K562 (cell line): Measurements from ENCODE around the gene DZIP1. TPM values are rescaled to one million over a fixed set of nuclear protein-coding genes. Genes with fewer than 3 reads are reported as not detected.

Source experiments
- ATAC-seq: fragments of 200-7000 bp; cut with Tn5 transposase; 3 replicates; pipeline ENCODE4 v1.9.1; 2020; ENCODE audit warnings: moderate library complexity
- BruUV-seq: library from RNA; stranded (reverse); fragments of 400-500 nt; replicated peaks from 2 replicates; lab custom pipeline; 2021; lab: Mats Ljungman, UMichigan
- CTCF ChIA-PET: fragments of 300-600 bp; formaldehyde crosslinking; extraction: SDS; loops from one replicate; lab custom pipeline; 2021; ENCODE audit warnings: low intra/inter-chr PET ratio; lab: Yijun Ruan, JAX
- POLR2A ChIA-PET: fragments of 300-600, 350-650 bp; sonication (Branson Sonifier 250); formaldehyde crosslinking; extraction: SDS; loops from one replicate; lab custom pipeline; 2021; ENCODE audit warnings: antibody characterized with exemption, inconsistent platforms; lab: Yijun Ruan, JAX
- DNase-seq, 4 experiments: peaks; one replicate each; pipeline versions ENCODE4 v3.0.0 to v3.0.0-alpha.2; 2011 to 2018; ENCODE audit warnings: low spot score in 3 of 4, mixed read lengths in 3 of 4; ENCODE audit errors: extremely low read depth in 1 of 4
- FAIRE-seq: peaks from 2 replicates; lab custom pipeline; 2011; peaks lifted over from hg19 to GRCh38; lab: Jason Lieb, UNC
- H2AFZ ChIP-seq: 2 replicates; pipeline ENCODE4 v1.6.0; 2011; ENCODE audit warnings: low read depth, low read length, control low read depth, inconsistent platforms
- H3K27ac ChIP-seq: fragments of 200-600 bp; 3 replicates; pipeline ENCODE4 v1.8.0; 2011; ENCODE audit warnings: low read depth, mild to moderate bottlenecking, control low read depth, inconsistent platforms, low read length, moderate library complexity, mixed read lengths; ENCODE audit errors: extremely low read depth
- H3K27me3 ChIP-seq, 2 experiments: fragments of 300-600 bp in 1 of 2; 2 replicates in 1 of 2; 3 replicates in 1 of 2; pipeline versions ENCODE4 v1.6.0 to v1.8.0; 2011; ENCODE audit warnings: inconsistent platforms in 2 of 2, low read length in 2 of 2, mild to moderate bottlenecking in 1 of 2, mixed read lengths in 1 of 2, moderate library complexity in 1 of 2; ENCODE audit not compliant: control insufficient read depth in 2 of 2, insufficient read depth in 2 of 2
- H3K36me3 ChIP-seq: fragments of 300-600 bp; 3 replicates; pipeline ENCODE4 v1.8.0; 2011; ENCODE audit warnings: mild to moderate bottlenecking, low read length, inconsistent platforms; ENCODE audit not compliant: control insufficient read depth, insufficient read depth
- H3K4me1 ChIP-seq, 2 experiments: fragments of 200-600 bp in 1 of 2; replicated peaks in 1 of 2; 2 replicates in 1 of 2; 3 replicates in 1 of 2; pipeline versions ENCODE4 v1.5.1 to v1.8.0; 2011; ENCODE audit warnings: inconsistent platforms in 2 of 2, low read length in 2 of 2, mild to moderate bottlenecking in 1 of 2, mixed read lengths in 1 of 2, moderate library complexity in 1 of 2; ENCODE audit not compliant: control insufficient read depth in 2 of 2, insufficient read depth in 2 of 2
- H3K4me2 ChIP-seq: 2 replicates; pipeline ENCODE4 v1.6.1; 2011; ENCODE audit warnings: low read length, control low read depth, inconsistent platforms, mixed read lengths; ENCODE audit not compliant: insufficient read depth
- H3K4me3 ChIP-seq: fragments of 200-600 bp; sonication (generic), shearing (Covaris generic); 2 replicates; pipeline ENCODE4 v1.5.1; 2016; ENCODE audit warnings: control low read depth, inconsistent platforms
- H3K79me2 ChIP-seq: fragments of 200-600 bp; 3 replicates; pipeline ENCODE4 v1.8.0; 2011; ENCODE audit warnings: low read length, inconsistent platforms; ENCODE audit not compliant: control insufficient read depth, insufficient read depth
- H3K9ac ChIP-seq, 2 experiments: 2 replicates each; pipeline versions ENCODE4 v1.6.0 to v1.6.1; 2011; ENCODE audit warnings: low read depth in 2 of 2, low read length in 2 of 2, control low read depth in 1 of 2, inconsistent platforms in 1 of 2, mild to moderate bottlenecking in 1 of 2, mixed read lengths in 1 of 2; ENCODE audit not compliant: insufficient read depth in 1 of 2
- H3K9me1 ChIP-seq: one replicate; pipeline ENCODE4 v1.6.0; 2011; ENCODE audit warnings: inconsistent platforms, mild to moderate bottlenecking, low read length, moderate library complexity; ENCODE audit not compliant: control insufficient read depth, insufficient read depth
- H3K9me3 ChIP-seq: replicated peaks from 2 replicates; pipeline ENCODE4 v1.5.1; 2011; ENCODE audit warnings: low read depth, low read length, inconsistent platforms; ENCODE audit not compliant: control insufficient read depth, insufficient read depth
- H4K20me1 ChIP-seq: replicated peaks from 2 replicates; pipeline ENCODE4 v1.6.1; 2011; ENCODE audit warnings: low read length, inconsistent platforms, mixed read lengths; ENCODE audit not compliant: control insufficient read depth, insufficient read depth
- CEBPG ChIP-seq, 3 experiments: fragments of 200-800 bp in 1 of 3; sonication (Bioruptor generic) in 1 of 3; sonication (generic) in 1 of 3; formaldehyde crosslinking in 1 of 3; IDR thresholded peaks in 2 of 3; conservative IDR thresholded peaks in 1 of 3; 2 replicates each; pipeline versions ENCODE4 v1.6.1 to v1.8.0; 2016 to 2022; ENCODE audit warnings: missing compliant biosample characterization in 2 of 3, missing genetic modification characterization in 2 of 3, mild to moderate bottlenecking in 1 of 3, missing genetic modification reagents in 1 of 3
- FOS ChIP-seq: IDR thresholded peaks from 3 replicates; pipeline ENCODE4 v1.6.1; 2011; ENCODE audit not compliant: insufficient read length; ENCODE audit errors: extremely low read depth
- FUS ChIP-seq: fragments of 200-400 bp; formaldehyde crosslinking; optimal IDR thresholded peaks from 2 replicates; pipeline ENCODE3; 2017; ENCODE audit warnings: low read depth, low read length
- GTF2A2 ChIP-seq: IDR thresholded peaks from 2 replicates; pipeline ENCODE4 v1.6.1; 2016; ENCODE audit warnings: mild to moderate bottlenecking, missing genetic modification characterization, missing compliant biosample characterization
- NFATC3 ChIP-seq: fragments of 450-650 bp; IDR thresholded peaks from 2 replicates; pipeline ENCODE4 v1.6.1; 2017; ENCODE audit warnings: mild to moderate bottlenecking
- NUFIP1 ChIP-seq: fragments of 450-650 bp; IDR thresholded peaks from 2 replicates; pipeline ENCODE4 v1.6.1; 2018; ENCODE audit not compliant: partially characterized antibody
- TCF7L2 ChIP-seq: fragments of 150-350 bp; IDR thresholded peaks from 2 replicates; pipeline ENCODE4 v1.6.1; 2016; ENCODE audit warnings: low read depth, mild to moderate bottlenecking, low read length, moderate library complexity
- U2AF2 ChIP-seq: fragments of 200-400 bp; formaldehyde crosslinking; optimal IDR thresholded peaks from 2 replicates; pipeline ENCODE3; 2017; ENCODE audit warnings: low read depth, mild to moderate bottlenecking, low read length
- XRCC4 ChIP-seq: IDR thresholded peaks from one replicate; pipeline ENCODE4 v1.6.1; 2011; ENCODE audit not compliant: insufficient read depth, insufficient read length; ENCODE audit errors: extremely low read depth
- YBX1 ChIP-seq: fragments of 450-650 bp; IDR thresholded peaks from 2 replicates; pipeline ENCODE4 v1.7.1; 2016; ENCODE audit warnings: mild to moderate bottlenecking
- YY1 ChIP-seq, 3 experiments: IDR thresholded peaks; 2 replicates each; pipeline ENCODE4 v1.6.1; 2011; ENCODE audit warnings: low read length in 2 of 3, mild to moderate bottlenecking in 2 of 3, moderate library complexity in 2 of 3, borderline replicate concordance in 1 of 3, control low read depth in 1 of 3, low read depth in 1 of 3; ENCODE audit not compliant: insufficient read depth in 3 of 3, insufficient replicate concordance in 2 of 3, control insufficient read depth in 1 of 3, insufficient read length in 1 of 3; ENCODE audit errors: extremely low read depth in 1 of 3
- ZBTB1 ChIP-seq: sonication (generic); formaldehyde crosslinking; IDR thresholded peaks from 2 replicates; pipeline ENCODE4 v1.8.1; 2023; ENCODE audit warnings: missing genetic modification reagents, low read depth, mild to moderate bottlenecking, borderline replicate concordance
- ZBTB8A ChIP-seq: fragments of 450-650 bp; IDR thresholded peaks from 2 replicates; pipeline ENCODE4 v1.6.1; 2018; ENCODE audit warnings: mild to moderate bottlenecking, moderate library complexity; ENCODE audit not compliant: partially characterized antibody
- ZKSCAN1 ChIP-seq: fragments of 150-350 bp; IDR thresholded peaks from 2 replicates; pipeline ENCODE4 v1.6.1; 2016; ENCODE audit warnings: low read depth, low read length
- ZNF507 ChIP-seq: conservative IDR thresholded peaks from 2 replicates; pipeline ENCODE4 v1.6.1; 2017; ENCODE audit warnings: missing genetic modification characterization, missing compliant biosample characterization
- WGBS: fragments of 100-300 bp; shearing (Covaris generic); methylation state at CpG from one replicate; pipeline ENCODE4 v1.1.6; 2016; ENCODE audit warnings: low coverage, mixed read lengths; ENCODE audit not compliant: insufficient coverage; ENCODE audit errors: missing lambda C conversion rate; 5-methylcytosine and 5-hydroxymethylcytosine counted together
- in situ Hi-C: fragments of 300-500 bp; cut with MboI; formaldehyde crosslinking; loops from 4 replicates; pipeline ENCODE4 v1.15.0; 2018; ENCODE audit warnings: inconsistent platforms, mixed read lengths
- intact Hi-C: fragments of 100-400 bp; cut with micrococcal nuclease; formaldehyde crosslinking; loops from 2 replicates; pipeline ENCODE4 v1.14.2; 2022
- polyA plus RNA-seq, 8 experiments: library from polyadenylated mRNA; depleted of rRNA in 4 of 8; stranded (reverse) in 5 of 8; unstranded in 3 of 8; fragments of >200 nt; fragmentation: Nextera tagmentation in 2 of 8; fragmentation: Illumina TruSeq in 1 of 8; extraction: Ambion mirVana in 2 of 8; extraction: Trizol in 1 of 8; gene quantifications; 2 replicates each; pipeline versions ENCODE4 v1.2.1 to v1.2.3, GENCODE V29; 2011 to 2014; ENCODE audit warnings: inconsistent platforms in 1 of 8, missing spikeins in 1 of 8
- total RNA-seq, 7 experiments: library from RNA; depleted of rRNA in 6 of 7; stranded (reverse); fragments of >200 nt in 6 of 7; fragmentation: Illumina TruSeq in 2 of 7; extraction: Trizol in 2 of 7; gene quantifications; 2 replicates each; pipeline versions ENCODE4 v1.2.1 to v1.2.3, GENCODE V29; 2011 to 2021; ENCODE audit warnings: low replicate concordance in 1 of 7
- TF ChIP-seq, protein P1 (sequence below): fragments of 450-650 bp; formaldehyde crosslinking; IDR thresholded peaks from 2 replicates; pipeline ENCODE4 v1.4.0; 2020; ENCODE audit warnings: mild to moderate bottlenecking, moderate library complexity
- TF ChIP-seq, protein P2 (sequence below): fragments of 450-650 bp; formaldehyde crosslinking; IDR thresholded peaks from 2 replicates; pipeline ENCODE4 v1.4.0; 2020; ENCODE audit warnings: mild to moderate bottlenecking
- TF ChIP-seq, protein P3 (sequence below): sonication (generic); formaldehyde crosslinking; IDR thresholded peaks from 2 replicates; pipeline ENCODE4 v1.8.1; 2023; ENCODE audit warnings: mild to moderate bottlenecking, missing genetic modification reagents

DZIP1 gene
- total and polyA plus RNA-seq, 9 of the 15 experiments (the other 6 are each of a cell fraction or from before 2014, with no cell fraction given): 0.07 TPM; not detected in 8

DNA sequence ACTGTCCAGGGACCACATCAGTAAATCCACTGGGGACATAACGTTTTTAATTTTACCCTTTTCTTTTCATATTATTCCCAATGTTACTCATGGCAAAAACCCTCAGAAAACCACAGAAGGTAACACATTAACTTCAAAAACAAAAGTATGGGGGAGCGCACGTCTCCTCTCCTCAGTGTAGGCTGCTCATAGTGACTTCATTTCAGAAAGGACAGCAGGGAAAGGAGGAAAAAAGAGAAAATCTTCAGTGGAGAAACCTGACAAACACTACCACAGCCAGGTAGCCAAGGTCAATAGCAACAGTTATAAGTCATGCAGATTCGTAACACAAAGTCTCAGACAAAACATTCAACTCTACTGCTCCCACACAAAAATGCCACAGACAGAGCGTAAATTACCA lies 21.4 kb downstream of the DZIP1 start:
- no peak overlapping the region for H3K4me2 ChIP-seq
- no peaks in the 10 kb centered on the region for H3K9me1 ChIP-seq
- H3K27ac ChIP-seq: no peak overlapping the region
- no peak overlapping the region for H3K4me3 ChIP-seq
- BruUV-seq: no TSS peak
- ATAC-seq (no peak), DNase-seq (no peak), FAIRE-seq (no peak)
- H3K4me1 ChIP-seq: no peaks in the 10 kb centered on the region
- no peaks in the 10 kb centered on the region for H4K20me1 ChIP-seq
- H2AFZ ChIP-seq: no peak overlapping the region
- no peaks in the 10 kb centered on the region for H3K79me2 ChIP-seq
- TF ChIP-seq U2AF2 (no peak), NFATC3 (no peak), FOS (no peak), YBX1 (no peak), TCF7L2 (no peak), XRCC4 (no peak), FUS (no peak), CEBPG (CRISPR knock-in tag; IDR thresholded peaks at IDR 0.05) (no peak), CEBPG (tag; conservative IDR thresholded peaks at IDR 0.05 in 1 of 2, IDR thresholded peaks at IDR 0.05 in 1 of 2) (no peak), ZKSCAN1 (no peak), YY1 (IDR thresholded peaks at IDR 0.05; ENCODE audit: borderline replicate concordance in 1 of 3, control insufficient read depth in 1 of 3, extremely low read depth in 1 of 3, insufficient read depth in 3 of 3, insufficient read length in 1 of 3, insufficient replicate concordance in 2 of 3, low read depth in 1 of 3, low read length in 2 of 3) (no peak), NUFIP1 (no peak), ZBTB8A (no peak), GTF2A2 (tag) (no peak), ZBTB1 (CRISPR knock-in tag) (no peak), ZNF507 (tag) (no peak)
- TF ChIP-seq, protein P1, sequence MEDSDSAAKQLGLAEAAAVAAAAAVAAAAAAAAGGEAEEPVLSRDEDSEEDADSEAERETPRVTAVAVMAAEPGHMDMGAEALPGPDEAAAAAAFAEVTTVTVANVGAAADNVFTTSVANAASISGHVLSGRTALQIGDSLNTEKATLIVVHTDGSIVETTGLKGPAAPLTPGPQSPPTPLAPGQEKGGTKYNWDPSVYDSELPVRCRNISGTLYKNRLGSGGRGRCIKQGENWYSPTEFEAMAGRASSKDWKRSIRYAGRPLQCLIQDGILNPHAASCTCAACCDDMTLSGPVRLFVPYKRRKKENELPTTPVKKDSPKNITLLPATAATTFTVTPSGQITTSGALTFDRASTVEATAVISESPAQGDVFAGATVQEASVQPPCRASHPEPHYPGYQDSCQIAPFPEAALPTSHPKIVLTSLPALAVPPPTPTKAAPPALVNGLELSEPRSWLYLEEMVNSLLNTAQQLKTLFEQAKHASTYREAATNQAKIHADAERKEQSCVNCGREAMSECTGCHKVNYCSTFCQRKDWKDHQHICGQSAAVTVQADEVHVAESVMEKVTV (CRISPR knock-in tag): no peak
- TF ChIP-seq, protein P2, sequence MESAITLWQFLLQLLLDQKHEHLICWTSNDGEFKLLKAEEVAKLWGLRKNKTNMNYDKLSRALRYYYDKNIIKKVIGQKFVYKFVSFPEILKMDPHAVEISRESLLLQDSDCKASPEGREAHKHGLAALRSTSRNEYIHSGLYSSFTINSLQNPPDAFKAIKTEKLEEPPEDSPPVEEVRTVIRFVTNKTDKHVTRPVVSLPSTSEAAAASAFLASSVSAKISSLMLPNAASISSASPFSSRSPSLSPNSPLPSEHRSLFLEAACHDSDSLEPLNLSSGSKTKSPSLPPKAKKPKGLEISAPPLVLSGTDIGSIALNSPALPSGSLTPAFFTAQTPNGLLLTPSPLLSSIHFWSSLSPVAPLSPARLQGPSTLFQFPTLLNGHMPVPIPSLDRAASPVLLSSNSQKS (CRISPR knock-in tag): no peak
- TF ChIP-seq, protein P3, sequence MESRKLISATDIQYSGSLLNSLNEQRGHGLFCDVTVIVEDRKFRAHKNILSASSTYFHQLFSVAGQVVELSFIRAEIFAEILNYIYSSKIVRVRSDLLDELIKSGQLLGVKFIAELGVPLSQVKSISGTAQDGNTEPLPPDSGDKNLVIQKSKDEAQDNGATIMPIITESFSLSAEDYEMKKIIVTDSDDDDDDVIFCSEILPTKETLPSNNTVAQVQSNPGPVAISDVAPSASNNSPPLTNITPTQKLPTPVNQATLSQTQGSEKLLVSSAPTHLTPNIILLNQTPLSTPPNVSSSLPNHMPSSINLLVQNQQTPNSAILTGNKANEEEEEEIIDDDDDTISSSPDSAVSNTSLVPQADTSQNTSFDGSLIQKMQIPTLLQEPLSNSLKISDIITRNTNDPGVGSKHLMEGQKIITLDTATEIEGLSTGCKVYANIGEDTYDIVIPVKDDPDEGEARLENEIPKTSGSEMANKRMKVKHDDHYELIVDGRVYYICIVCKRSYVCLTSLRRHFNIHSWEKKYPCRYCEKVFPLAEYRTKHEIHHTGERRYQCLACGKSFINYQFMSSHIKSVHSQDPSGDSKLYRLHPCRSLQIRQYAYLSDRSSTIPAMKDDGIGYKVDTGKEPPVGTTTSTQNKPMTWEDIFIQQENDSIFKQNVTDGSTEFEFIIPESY (CRISPR knock-in tag): no peak
- CTCF ChIA-PET: interaction anchor here (2.1 kb wide), 1 partner anchor 211 kb away, joined by 11 read pairs; no protein-coding TSS in a partner anchor
- POLR2A ChIA-PET: no interaction called here
- H3K36me3 ChIP-seq: no peaks in the 10 kb centered on the region
- intact Hi-C loops: loop anchor here (5.0 to 10.0 kb wide), 5 partner anchors 39 to 1342 kb away; no protein-coding TSS in a partner anchor
- H3K27me3 ChIP-seq: no peaks in the 10 kb centered on the region
- no peaks in the 10 kb centered on the region for H3K9me3 ChIP-seq
- 2% methylated on average over 5 of the region's 5 CpGs for WGBS
- no peak overlapping the region for H3K9ac ChIP-seq
- in situ Hi-C loops: no loop called here
